IMR-90 (cell line): Measurements from ENCODE around the gene RAI14.

Experiments
- BHLHE40 ChIP-seq: fragments of 150-350 bp; IDR thresholded peaks from 2 replicates; pipeline ENCODE4 v1.6.1; 2016; ENCODE audit warnings: mild to moderate bottlenecking, low read depth, low read length
- CEBPB ChIP-seq: IDR thresholded peaks from 2 replicates; pipeline ENCODE4 v1.6.1; 2012; ENCODE audit warnings: low read depth, low read length, improper control_type of control experiment
- ELK1 ChIP-seq: fragments of 150-350 bp; IDR thresholded peaks from 2 replicates; pipeline ENCODE4 v1.6.1; 2016; ENCODE audit warnings: low read depth, mild to moderate bottlenecking, low read length, moderate library complexity, borderline replicate concordance
- FOS ChIP-seq: fragments of 150-350 bp; IDR thresholded peaks from 2 replicates; pipeline ENCODE4 v1.6.1; 2016; ENCODE audit warnings: low read depth, low read length
- MAFK ChIP-seq: IDR thresholded peaks from 2 replicates; pipeline ENCODE4 v1.6.1; 2012; ENCODE audit warnings: low read depth, low read length, improper control_type of control experiment
- MAZ ChIP-seq: IDR thresholded peaks from 2 replicates; pipeline ENCODE4 v1.6.1; 2012; ENCODE audit warnings: low read depth, mild to moderate bottlenecking, low read length, improper control_type of control experiment, moderate library complexity, borderline replicate concordance
- NFE2L2 ChIP-seq: fragments of 150-350 bp; IDR thresholded peaks from 2 replicates; pipeline ENCODE4 v1.6.1; 2016; ENCODE audit warnings: low read depth, mild to moderate bottlenecking, low read length
- POLR2A ChIP-seq: IDR thresholded peaks from 2 replicates; pipeline ENCODE4 v1.6.1; 2012; ENCODE audit warnings: mild to moderate bottlenecking, low read depth, low read length
- RAD21 ChIP-seq: IDR thresholded peaks from 2 replicates; pipeline ENCODE4 v1.6.1; 2012; ENCODE audit warnings: low read length, improper control_type of control experiment
- RCOR1 ChIP-seq: IDR thresholded peaks from 2 replicates; pipeline ENCODE4 v1.6.1; 2012; ENCODE audit warnings: mild to moderate bottlenecking, low read length, improper control_type of control experiment; ENCODE audit not compliant: insufficient replicate concordance
- RFX5 ChIP-seq: IDR thresholded peaks from 2 replicates; pipeline ENCODE4 v1.8.0; 2012; ENCODE audit warnings: low read depth, mild to moderate bottlenecking, low read length, moderate library complexity
- SMC3 ChIP-seq: fragments of 150-350 bp; IDR thresholded peaks from 2 replicates; pipeline ENCODE4 v1.6.1; 2016; ENCODE audit warnings: low read depth, mild to moderate bottlenecking, antibody characterized with exemption, low read length, moderate library complexity
- USF2 ChIP-seq: fragments of 150-350 bp; IDR thresholded peaks from 2 replicates; pipeline ENCODE4 v1.6.1; 2017; ENCODE audit warnings: mild to moderate bottlenecking, antibody characterized with exemption, low read length, low read depth
- TF ChIP-seq, protein P1 (sequence below): conservative IDR thresholded peaks from 2 replicates; pipeline ENCODE4 v1.5.1; 2012; ENCODE audit warnings: mild to moderate bottlenecking, low read depth, low read length, improper control_type of control experiment

- no peak for TF ChIP-seq FOS
- TF ChIP-seq, protein P1, sequence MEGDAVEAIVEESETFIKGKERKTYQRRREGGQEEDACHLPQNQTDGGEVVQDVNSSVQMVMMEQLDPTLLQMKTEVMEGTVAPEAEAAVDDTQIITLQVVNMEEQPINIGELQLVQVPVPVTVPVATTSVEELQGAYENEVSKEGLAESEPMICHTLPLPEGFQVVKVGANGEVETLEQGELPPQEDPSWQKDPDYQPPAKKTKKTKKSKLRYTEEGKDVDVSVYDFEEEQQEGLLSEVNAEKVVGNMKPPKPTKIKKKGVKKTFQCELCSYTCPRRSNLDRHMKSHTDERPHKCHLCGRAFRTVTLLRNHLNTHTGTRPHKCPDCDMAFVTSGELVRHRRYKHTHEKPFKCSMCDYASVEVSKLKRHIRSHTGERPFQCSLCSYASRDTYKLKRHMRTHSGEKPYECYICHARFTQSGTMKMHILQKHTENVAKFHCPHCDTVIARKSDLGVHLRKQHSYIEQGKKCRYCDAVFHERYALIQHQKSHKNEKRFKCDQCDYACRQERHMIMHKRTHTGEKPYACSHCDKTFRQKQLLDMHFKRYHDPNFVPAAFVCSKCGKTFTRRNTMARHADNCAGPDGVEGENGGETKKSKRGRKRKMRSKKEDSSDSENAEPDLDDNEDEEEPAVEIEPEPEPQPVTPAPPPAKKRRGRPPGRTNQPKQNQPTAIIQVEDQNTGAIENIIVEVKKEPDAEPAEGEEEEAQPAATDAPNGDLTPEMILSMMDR, result no peak
- TF ChIP-seq CEBPB, result no peak
- TF ChIP-seq POLR2A, result no peak
- TF ChIP-seq RCOR1, result no peak
- no peak for TF ChIP-seq RFX5
- no peak for TF ChIP-seq BHLHE40
- TF ChIP-seq ELK1, result no peak
- no peak for TF ChIP-seq SMC3
- TF ChIP-seq RAD21, result no peak
- no peak for TF ChIP-seq MAFK
- no peak for TF ChIP-seq MAZ
- no peak for TF ChIP-seq NFE2L2
- no peak for TF ChIP-seq USF2
Measured at GRCh38 chr5:34697308-34698108, 41.4 kb downstream of the RAI14 start.
